Fibroblast of mammary gland (primary cell): ENCODE data around the gene IGLL5.

Source experiments
- DNase-seq: peaks from one replicate; pipeline ENCODE4 v3.0.0-alpha.2; 2010; ENCODE audit warnings: low read depth
- H3K4me3 ChIP-seq: 2 replicates; pipeline ENCODE4 v1.5.1; 2011; ENCODE audit warnings: low read depth, mild to moderate bottlenecking, low read length, moderate library complexity; ENCODE audit not compliant: control insufficient read depth
- CTCF ChIP-seq: conservative IDR thresholded peaks from 2 replicates; pipeline ENCODE4 v1.5.1; 2011; ENCODE audit warnings: low read depth, low read length, inconsistent platforms; ENCODE audit not compliant: control insufficient read depth, insufficient read depth

Gene IGLL5

DNA sequence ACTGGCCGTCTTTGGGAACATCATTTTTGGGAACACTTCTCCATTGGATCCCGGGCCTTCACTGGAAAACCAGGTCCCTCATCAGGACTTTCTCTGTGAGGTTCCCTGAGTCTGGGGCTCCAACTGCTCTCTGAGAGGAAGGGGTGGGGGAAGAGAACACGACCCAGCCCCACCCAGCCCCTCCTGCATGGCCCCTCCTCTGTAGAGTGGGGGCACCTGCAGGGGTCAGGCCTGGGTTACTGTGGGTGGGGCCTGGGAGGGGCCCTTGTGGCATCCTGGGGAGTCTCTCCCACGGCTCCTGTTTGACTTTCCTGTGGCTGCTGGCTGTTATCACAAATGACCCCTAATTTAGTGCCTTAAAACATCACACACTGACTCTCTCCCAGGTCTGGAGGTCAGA is 36.3 kb downstream of the IGLL5 start:
- no peak for DNase-seq
- H3K4me3 ChIP-seq: no peak overlapping the region

DNA sequence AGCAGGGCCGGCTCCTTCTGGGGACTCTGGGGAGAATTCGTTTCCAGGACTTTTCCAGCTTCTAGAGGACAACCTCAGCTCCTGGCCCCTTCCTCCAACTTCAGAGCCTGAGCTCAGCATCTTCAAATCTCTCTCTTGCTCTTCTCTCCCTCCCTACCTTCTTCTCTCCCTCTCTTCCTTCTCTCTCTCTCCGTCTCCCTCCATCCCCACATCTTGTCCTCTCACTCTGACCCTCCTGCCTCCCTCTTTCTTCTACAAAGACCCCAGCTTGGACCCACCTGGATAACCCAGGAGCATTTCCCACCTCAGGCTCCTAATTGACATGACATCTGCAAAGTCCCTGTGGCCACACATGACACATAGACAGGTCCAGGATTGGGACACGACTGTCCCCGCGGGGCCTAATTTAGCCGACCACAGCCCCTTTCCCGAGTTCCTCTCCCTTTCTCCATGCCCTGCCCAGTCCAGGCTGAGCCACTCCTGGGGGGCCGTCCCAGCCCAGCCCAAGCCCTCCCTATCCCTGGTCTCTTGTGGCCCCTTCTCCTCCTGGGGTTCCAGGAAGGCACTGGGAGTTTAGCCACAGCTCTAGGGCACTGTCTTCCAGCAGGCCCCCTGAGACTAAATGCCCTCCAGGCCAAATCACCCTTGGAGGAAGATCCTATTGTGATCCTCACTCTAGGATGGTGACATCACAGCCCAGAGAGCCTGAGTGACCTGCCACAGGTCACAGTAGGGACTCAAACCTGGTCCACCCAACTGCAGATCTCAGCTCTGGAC is 36.9 kb downstream of the IGLL5 start:
- DNase-seq: no peak
- H3K4me3 ChIP-seq: no peak overlapping the region
- no peak for TF ChIP-seq CTCF

More for the DNA sequence above, 36.3 kb downstream of the IGLL5 start:
- TF ChIP-seq CTCF: no peak

DNA sequence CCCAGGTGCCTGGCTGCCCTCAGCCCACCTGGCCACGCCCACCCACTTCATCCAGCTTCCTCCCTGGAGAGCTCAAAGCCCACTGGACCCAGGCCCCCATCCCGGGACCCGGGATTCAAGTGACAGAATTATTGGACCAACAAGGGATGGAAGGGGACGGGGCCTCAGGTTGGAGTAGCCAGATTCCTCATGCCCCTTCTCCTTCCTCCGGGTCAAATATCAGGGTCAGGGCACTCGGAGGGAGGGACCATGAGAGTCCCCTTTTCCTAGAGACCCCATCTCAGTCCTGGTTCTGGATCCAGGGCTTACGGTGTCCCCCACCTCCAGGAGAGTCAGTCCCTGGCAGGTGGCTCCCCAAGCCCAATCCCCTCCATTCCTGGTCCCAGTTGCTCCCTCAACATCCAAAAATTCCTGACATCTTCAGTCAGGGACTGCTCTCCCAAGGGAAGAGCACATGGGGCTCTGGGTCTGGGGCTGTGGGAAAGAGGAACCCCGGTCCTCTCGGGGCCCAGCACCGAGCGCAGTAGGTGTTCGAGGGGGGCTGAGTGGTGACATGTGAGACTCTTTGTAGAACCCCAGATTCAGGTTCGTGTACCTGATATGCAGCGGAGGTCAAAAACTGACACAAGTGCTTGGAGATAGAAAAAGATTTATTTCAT is 37.7 kb downstream of the IGLL5 start:
- H3K4me3 ChIP-seq: no peak overlapping the region
- DNase-seq: no peak
- no peak for TF ChIP-seq CTCF

DNA sequence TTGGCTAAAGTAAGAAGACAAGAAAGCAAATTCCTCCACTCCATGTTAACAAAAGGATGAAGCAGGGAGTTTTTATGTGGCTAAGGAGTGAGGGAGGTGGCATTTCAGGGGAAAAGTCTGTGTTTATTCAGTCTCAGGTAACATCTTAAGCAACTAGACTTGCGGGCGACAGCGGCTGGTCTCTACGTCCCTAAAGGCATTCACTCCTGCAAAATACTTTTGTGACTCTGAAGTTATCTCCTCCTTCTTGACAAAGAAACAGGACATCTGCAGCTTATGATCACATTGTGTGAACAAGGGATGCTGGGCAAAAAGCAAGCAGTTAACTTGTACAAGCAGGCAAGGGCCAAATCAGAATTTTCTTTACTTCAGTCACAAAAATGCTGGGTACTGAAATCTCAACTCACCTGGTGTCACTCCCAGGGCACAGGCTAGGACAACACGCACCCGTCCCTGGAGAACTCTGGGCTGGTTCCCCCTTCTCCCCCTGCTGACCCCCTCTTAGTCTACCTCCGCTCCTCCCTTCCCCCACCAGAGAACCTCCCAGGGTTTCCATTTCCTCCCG is 38.3 kb downstream of the IGLL5 start:
- no peak for DNase-seq
- no peak overlapping the region for H3K4me3 ChIP-seq
- no peak for TF ChIP-seq CTCF

DNA sequence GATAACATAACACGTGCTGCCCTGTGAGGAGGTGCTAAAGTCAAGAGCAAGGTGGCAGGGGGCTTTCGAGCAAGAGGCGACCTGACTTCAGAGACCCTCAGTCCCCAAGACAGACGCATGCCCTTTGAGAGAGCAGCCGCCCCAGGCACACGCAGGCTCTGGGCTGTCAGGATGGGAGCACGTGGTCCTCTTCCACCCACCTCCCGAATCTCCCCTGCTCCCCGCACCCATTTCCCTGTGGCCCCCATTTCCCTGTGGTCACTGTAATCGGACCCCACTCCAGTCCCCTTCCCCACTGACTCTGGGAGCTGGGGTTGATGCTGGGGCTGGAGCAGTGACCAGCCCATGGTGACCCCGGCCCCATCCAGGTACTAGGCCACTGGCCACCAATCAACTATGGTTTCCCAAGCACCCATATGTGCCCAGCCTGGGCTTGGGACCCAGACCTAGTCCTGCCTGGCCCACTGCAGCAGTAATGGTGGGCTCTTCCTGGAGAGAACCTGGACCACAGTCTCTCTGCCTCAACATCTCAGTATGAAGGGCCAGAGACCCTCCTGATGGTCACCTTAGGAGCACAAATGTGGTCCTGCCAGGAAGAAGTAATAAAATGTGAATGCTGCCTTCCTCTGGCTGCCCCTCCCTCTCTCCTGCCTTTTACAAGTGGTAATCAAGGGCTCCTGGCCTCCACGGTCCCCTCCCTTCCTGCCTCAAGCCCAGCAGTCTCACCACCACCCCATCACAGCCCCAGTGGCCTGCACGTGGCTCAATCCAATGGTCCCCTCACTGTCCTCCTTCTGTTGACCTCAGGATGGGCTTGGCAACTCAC is 39.0 kb downstream of the IGLL5 start:
- no peak overlapping the region for H3K4me3 ChIP-seq
- no peak for DNase-seq
- TF ChIP-seq CTCF: no peak

GRCh38 chr22:22927196-22927887 is 39.7 kb downstream of the IGLL5 start:
- TF ChIP-seq CTCF: no peak
- no peak overlapping the region for H3K4me3 ChIP-seq
- DNase-seq: no peak
